ENCODE measurements around the gene ARID5B.

Gene ARID5B

DNA sequence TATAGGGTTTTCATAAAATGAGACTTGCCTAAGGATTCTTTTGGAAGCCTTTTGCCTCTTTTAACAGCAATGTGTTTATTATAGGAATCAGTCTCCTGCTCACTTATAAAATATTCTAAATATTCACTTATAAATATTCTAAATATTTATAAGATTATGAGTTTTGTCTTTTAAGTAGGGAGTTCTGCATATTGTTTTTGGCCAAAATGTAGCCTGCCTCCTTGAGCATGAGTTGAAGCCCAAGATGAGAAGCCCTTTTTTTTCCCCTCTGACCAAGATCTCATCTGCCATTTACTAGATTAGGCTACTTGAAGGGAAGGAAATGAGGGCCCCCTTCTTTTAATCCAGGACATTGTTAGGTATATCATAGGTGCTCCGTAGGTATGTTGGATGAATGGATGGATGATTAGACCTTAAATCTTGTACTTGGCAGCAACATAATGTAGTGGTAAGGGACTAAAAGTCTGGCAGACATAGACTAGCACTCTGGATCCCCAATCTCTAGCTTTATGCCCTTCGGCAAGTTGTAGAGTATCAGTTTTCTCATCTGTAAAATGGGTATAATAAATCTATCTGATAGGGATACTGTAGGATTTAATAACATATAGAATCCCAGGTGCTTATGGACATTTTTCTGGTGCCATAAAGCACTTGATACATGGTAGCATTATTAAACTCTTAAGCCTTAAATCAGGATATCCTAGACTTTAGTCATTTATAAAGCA lies 59.1 kb downstream of the ARID5B start:
- TF ChIP-seq, protein P1, sequence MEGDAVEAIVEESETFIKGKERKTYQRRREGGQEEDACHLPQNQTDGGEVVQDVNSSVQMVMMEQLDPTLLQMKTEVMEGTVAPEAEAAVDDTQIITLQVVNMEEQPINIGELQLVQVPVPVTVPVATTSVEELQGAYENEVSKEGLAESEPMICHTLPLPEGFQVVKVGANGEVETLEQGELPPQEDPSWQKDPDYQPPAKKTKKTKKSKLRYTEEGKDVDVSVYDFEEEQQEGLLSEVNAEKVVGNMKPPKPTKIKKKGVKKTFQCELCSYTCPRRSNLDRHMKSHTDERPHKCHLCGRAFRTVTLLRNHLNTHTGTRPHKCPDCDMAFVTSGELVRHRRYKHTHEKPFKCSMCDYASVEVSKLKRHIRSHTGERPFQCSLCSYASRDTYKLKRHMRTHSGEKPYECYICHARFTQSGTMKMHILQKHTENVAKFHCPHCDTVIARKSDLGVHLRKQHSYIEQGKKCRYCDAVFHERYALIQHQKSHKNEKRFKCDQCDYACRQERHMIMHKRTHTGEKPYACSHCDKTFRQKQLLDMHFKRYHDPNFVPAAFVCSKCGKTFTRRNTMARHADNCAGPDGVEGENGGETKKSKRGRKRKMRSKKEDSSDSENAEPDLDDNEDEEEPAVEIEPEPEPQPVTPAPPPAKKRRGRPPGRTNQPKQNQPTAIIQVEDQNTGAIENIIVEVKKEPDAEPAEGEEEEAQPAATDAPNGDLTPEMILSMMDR (IDR thresholded peaks at IDR 0.05; ENCODE audit: insufficient read depth, missing control alignments) = no peak
- DNase-seq (ENCODE audit: insufficient read length, low spot score) (no peak), FAIRE-seq (no peak)

DNA sequence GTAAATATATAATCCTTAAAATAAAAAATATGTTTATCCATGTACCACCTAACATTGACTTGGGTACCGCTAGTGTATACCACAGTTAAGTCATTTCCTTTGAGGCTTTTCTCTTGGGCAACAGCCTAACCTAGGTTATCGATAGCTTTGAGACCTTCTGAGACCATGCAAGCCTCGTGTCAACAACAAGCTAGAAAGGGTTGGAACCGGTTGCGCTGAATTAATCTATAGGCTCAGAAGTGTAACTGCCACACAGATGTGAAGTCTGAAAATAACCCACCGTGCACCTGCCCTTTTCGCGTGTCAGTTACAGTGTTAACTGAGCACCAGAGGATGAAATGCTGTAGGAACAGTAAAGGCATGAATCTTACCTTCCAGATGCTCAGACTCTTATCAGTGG lies 59.8 kb downstream of the ARID5B start:
- no peak for DNase-seq (ENCODE audit: insufficient read length, low spot score)
- TF ChIP-seq, protein P1 (IDR thresholded peaks at IDR 0.05; ENCODE audit: insufficient read depth, missing control alignments) = no peak
- no peak for FAIRE-seq

DNA sequence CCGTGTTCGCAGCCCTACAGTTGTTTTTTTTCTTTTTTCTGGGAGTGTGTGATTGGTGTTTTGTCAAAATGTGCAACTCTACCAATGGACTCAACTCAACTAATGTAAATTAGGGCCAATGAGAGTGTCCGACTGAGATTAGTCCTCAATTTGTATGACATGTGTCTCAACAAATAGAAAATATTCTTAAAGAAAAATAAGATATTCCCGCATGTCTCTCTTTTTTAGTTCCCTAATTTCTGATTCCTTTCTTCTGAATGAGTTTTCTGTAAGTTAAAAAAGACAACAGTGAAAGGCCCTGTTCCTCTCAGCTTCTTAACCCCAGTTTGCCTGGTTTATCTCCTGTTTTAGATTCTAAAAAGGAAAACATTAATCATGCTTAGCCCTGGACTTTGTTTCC lies 61.5 kb downstream of the ARID5B start:
- TF ChIP-seq, protein P1 (IDR thresholded peaks at IDR 0.05; ENCODE audit: insufficient read depth, missing control alignments) = no peak
- DNase-seq (ENCODE audit: insufficient read length, low spot score) (no peak), FAIRE-seq (no peak)

DNA sequence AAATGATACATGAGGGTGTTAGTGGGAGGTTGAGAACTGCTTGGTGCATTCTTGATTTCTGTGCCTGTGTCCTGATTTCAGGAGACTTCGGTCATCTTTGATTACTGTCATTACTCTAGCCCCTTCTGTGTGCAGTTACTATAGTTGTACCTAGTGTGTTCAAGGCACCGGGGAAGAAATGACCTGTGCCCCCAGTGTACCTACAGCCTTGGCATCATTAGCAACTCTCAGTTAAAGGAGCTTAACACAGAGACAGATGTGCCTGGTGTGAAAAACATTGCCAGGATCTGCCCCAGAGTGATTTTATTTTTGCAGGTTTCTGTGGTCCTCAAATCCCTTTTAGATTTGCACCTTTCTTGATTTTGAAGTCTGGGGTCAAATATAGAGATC lies 62.2 kb downstream of the ARID5B start:
- TF ChIP-seq, protein P1 (IDR thresholded peaks at IDR 0.05; ENCODE audit: insufficient read depth, missing control alignments) = no peak
- no peak for DNase-seq (ENCODE audit: insufficient read length, low spot score)
- no peak for FAIRE-seq

DNA sequence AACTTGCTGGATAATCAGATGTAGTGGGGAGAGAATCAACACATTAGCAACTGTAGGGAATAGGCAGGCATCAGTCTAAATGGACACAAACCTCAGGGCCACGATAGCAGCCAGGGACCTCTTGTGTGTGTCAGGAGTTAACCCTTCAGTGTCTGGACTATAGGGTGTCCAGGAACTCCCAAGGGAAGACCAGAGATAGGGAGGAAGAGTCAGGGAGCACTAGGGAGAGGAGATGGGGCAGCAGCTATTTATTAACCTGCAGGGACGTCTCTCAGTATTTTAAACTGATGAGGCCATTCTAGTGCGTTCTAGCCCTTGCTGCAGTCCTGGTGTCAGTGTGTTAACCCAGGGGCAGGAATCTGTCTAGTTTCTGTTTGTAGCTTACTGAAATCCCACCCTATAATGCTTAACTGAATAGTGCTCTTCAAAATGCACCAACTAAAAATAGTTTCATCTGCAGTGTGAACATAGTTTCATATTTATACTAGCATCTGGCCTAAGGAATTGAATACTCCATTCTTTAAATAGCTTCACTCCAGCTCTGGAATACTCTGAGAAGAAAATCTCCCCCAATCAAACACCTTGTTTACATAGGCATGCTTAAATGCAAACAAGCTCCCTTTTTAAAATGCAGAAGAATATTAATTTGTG lies 62.7 kb downstream of the ARID5B start:
- TF ChIP-seq, protein P1 (IDR thresholded peaks at IDR 0.05; ENCODE audit: insufficient read depth, missing control alignments) = no peak
- no peak for DNase-seq (ENCODE audit: insufficient read length, low spot score)
- FAIRE-seq = no peak

DNA sequence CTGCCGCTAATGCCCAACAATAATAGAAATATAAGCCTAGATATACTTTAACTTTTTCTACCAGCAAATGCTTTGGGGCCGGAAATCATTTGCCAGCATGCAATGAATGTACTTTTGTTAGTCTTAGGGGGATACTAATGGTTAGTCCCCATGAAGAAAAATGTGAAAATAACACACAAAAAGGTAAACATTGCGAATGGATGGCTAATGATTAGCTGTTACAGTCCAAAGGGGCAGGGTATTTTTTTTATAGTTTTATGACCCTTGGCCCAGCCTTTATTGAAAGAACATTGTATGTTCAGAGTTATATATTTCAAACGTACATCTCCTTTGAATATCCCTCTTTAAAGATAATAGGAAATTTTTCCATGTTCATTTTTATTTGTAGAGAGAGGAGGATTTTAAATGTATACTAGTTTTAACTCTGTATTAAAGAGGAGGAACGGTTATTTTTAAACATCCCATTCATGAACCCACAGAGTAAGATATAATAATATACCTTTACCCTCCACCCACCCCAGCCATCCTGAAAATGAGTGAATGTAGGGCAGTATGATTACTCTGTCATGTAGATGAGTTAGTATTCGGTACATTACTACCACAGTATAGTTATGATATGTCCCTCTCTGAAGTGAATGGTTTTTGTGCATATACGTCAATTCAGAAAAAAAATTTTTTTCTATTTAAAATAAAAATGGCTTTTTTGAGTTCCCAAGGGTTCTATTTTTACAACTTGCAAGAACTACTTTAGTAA lies 63.6 kb downstream of the ARID5B start:
- TF ChIP-seq, protein P1 (IDR thresholded peaks at IDR 0.05; ENCODE audit: insufficient read depth, missing control alignments) = no peak
- no peak for FAIRE-seq
- DNase-seq (ENCODE audit: insufficient read length, low spot score) = no peak

All from D721Med (cell line).